Activated T-cell treated with anti-CD3 and anti-CD28 coated beads, Interleukin-2, amount 50 U/mL, for 72 hours (primary cell): ENCODE measurements around the gene FHOD3. TPM values are rescaled to one million over a fixed set of nuclear protein-coding genes. Genes with fewer than 3 reads are reported as not detected.

Source experiments
- ATAC-seq, 2 donors: fragments of 150-1000 bp; cut with Tn5 transposase; replicated peaks in 1 of 2; 2 replicates each; pipeline ENCODE4 v1.10.0; 2021; ENCODE audit warnings: moderate library complexity in 2 of 2, mild to moderate bottlenecking in 1 of 2
- DNase-seq, 2 donors: peaks; one replicate each; pipeline ENCODE4 v3.0.0; 2021 to 2022; ENCODE audit warnings: mixed read lengths in 1 of 2
- H3K27ac Mint-ChIP-seq: one replicate; pipeline ENCODE4 v1.8.0; 2022; ENCODE audit warnings: mild to moderate bottlenecking, moderate library complexity, mixed read lengths
- H3K27me3 Mint-ChIP-seq: one replicate; pipeline ENCODE4 v1.8.0; 2022; ENCODE audit warnings: low read depth, mixed read lengths
- H3K36me3 Mint-ChIP-seq, 2 donors: one replicate each; pipeline ENCODE4 v1.8.0; 2022; ENCODE audit warnings: mixed read lengths in 2 of 2, mild to moderate bottlenecking in 1 of 2; ENCODE audit not compliant: insufficient read depth in 2 of 2
- H3K4me1 Mint-ChIP-seq: one replicate; pipeline ENCODE4 v1.8.0; 2022; ENCODE audit warnings: low read depth, mixed read lengths
- H3K4me3 Mint-ChIP-seq, 2 donors: one replicate each; pipeline ENCODE4 v1.8.0; 2022; ENCODE audit warnings: mild to moderate bottlenecking in 2 of 2, mixed read lengths in 2 of 2, moderate library complexity in 2 of 2
- H3K9me3 Mint-ChIP-seq, 2 donors: one replicate each; pipeline ENCODE4 v1.8.0; 2022; ENCODE audit warnings: mixed read lengths in 2 of 2
- total RNA-seq, 2 donors: library from RNA; stranded (reverse); gene quantifications; one replicate each; pipeline ENCODE4 v1.2.3, GENCODE V29; 2022

Gene FHOD3
- total RNA-seq, 2 donors from 2014 or later = 0.28 TPM; not detected in 1

DNA sequence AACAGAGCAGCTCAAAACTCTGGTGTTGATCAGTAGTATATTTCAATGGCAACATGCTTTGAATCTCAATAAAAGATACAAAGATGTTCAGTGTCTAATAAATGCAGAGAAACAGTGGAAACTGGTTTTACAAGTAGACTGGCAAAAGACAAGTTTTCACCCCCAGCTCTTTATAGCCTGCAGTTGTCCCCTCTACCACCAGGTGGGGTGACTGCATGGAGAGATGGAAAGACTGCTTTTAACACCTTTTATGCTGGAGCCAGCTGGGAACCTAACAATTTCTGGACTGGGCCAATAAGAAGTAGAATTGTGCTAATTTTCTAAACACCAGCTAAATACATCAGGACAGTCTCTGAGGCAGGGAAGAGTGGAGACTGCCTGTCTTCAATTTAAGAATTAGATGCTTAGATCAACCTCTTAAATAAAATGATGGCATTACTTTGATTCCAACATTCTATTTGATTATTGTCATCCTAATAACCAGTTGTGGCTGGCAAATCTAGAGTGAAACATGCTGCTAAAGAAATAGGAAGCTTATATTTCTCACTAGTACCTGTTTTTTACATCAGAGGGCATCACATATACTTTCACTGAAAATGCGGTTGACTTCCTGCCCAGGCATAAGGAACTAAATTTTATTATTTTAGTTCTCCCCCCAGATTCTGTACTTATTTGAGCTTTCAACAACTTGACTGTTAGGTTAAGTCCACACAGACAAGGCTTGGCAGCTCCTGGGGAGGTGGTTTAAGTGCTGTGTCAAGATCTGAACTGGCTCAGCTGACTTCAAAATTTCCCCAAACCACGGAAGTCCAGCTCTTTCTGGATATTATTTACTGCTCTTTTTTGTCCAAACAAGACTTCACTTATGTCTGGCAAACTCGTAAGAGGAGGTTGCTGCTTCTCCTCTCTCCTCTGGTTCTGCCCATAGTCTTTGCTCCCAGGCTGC lies 390.8 kb downstream of the FHOD3 start:
- DNase-seq = peak; percentile 43 to 56
- Mint-ChIP-seq H3K27ac (no peak overlapping the region), H3K9me3 (peaks cover 3 to 5% of the 10 kb centered on the region in 2 donors), H3K4me1 (no peaks in the 10 kb centered on the region), H3K27me3 (peaks cover 13% of the 10 kb centered on the region), H3K4me3 (no peak overlapping the region), H3K36me3 (peaks cover 0 to 2% of the 10 kb centered on the region in 2 donors)
- ATAC-seq = no peak

DNA sequence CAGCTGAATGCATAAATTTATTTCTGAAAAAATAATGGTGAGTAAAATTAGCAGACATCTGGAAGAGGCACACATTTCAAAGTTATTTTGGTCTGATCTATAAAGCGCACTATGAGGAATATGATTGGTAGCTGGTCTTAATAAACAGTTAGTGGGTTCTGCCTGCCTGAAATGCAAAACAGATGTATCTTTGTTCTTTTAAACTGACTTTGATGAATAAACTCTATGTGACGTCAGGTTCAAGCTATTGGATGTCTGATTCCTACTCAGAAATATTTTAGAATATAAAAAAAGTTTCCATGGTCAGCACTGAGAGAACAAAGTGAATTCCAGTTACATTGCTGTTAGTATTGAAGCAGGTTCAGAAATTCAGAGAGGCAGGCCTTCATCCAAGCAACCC lies 394.9 kb downstream of the FHOD3 start:
- Mint-ChIP-seq H3K27me3 (peaks cover 11% of the 10 kb centered on the region), H3K27ac (no peak overlapping the region), H3K4me1 (no peaks in the 10 kb centered on the region), H3K36me3 (no peaks in the 10 kb centered on the region), H3K9me3 (no peaks in the 10 kb centered on the region), H3K4me3 (no peak overlapping the region)
- no peak for ATAC-seq
- DNase-seq = no peak

GRCh38 chr18:36692921-36693332 lies 395.4 kb downstream of the FHOD3 start:
- Mint-ChIP-seq H3K4me3 (no peak overlapping the region), H3K27ac (no peak overlapping the region), H3K9me3 (no peaks in the 10 kb centered on the region), H3K4me1 (no peaks in the 10 kb centered on the region), H3K36me3 (no peaks in the 10 kb centered on the region), H3K27me3 (peaks cover 11% of the 10 kb centered on the region)
- ATAC-seq = no peak
- DNase-seq = no peak

- Mint-ChIP-seq H3K4me1 (no peaks in the 10 kb centered on the region), H3K4me3 (no peak overlapping the region), H3K27me3 (peaks cover 20% of the 10 kb centered on the region)
Measured at GRCh38 chr18:36693931-36694620, 396.6 kb downstream of the FHOD3 start.

DNA sequence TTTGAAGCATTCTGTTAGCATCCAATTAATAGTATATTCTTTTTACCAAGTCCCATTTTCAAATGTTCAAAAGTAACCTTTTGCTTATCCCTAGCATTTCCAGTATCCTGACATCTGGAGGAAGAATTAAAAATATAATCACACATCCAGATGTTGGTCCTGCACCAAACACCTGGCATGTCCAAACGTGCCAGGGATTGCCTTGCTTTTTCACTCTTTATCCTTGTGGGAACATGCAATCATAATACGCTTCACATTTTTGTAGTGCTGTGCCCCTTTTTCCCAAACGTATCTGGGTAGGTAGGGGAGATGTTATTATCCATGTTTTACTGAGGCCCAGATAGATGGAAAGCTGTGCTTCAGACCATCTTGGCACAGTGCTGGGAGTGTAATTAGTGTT lies 398.3 kb downstream of the FHOD3 start:
- Mint-ChIP-seq H3K4me3 (no peak overlapping the region), H3K27me3 (peaks cover 30% of the 10 kb centered on the region), H3K36me3 (no peaks in the 10 kb centered on the region), H3K4me1 (no peaks in the 10 kb centered on the region), H3K27ac (no peak overlapping the region), H3K9me3 (no peaks in the 10 kb centered on the region)
- ATAC-seq (no peak), DNase-seq (no peak)

More at GRCh38 chr18:36693931-36694620, 396.6 kb downstream of the FHOD3 start:
- DNase-seq = no peak
- Mint-ChIP-seq H3K36me3 (no peaks in the 10 kb centered on the region), H3K27ac (no peak overlapping the region), H3K9me3 (no peaks in the 10 kb centered on the region)
- no peak for ATAC-seq

GRCh38 chr18:36697905-36698304 lies 400.4 kb downstream of the FHOD3 start:
- peaks cover 27% of the 10 kb centered on the region for H3K27me3 Mint-ChIP-seq
- H3K27ac Mint-ChIP-seq = no peak overlapping the region
- ATAC-seq (no peak), DNase-seq (no peak)
- H3K36me3 Mint-ChIP-seq = no peaks in the 10 kb centered on the region
- H3K4me3 Mint-ChIP-seq = no peak overlapping the region
- no peaks in the 10 kb centered on the region for H3K9me3 Mint-ChIP-seq
- no peaks in the 10 kb centered on the region for H3K4me1 Mint-ChIP-seq

DNA sequence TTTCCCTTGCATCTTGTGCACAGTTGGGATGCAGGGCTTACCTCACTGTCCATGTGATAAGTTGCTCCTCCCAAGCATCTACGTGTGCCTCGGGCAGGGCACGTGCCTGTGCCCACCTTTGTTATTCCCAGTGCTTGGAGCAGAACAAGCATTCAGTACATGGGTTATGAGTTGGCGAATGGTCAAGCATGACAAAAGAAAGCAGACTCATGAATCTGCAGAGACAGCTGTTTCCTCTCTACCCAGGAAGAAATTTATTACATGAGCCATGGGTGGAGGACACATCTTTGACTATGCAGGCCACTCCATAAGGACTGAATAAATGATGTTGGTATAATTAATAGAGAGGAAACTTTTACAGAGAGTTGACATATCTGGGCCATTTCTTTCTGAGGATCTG lies 403.4 kb downstream of the FHOD3 start:
- ATAC-seq = no peak
- no peak overlapping the region for H3K4me3 Mint-ChIP-seq
- H3K36me3 Mint-ChIP-seq = no peaks in the 10 kb centered on the region
- H3K4me1 Mint-ChIP-seq = no peaks in the 10 kb centered on the region
- no peak overlapping the region for H3K27ac Mint-ChIP-seq
- DNase-seq = no peak
- H3K27me3 Mint-ChIP-seq = peaks cover 24% of the 10 kb centered on the region
- H3K9me3 Mint-ChIP-seq = no peaks in the 10 kb centered on the region

DNA sequence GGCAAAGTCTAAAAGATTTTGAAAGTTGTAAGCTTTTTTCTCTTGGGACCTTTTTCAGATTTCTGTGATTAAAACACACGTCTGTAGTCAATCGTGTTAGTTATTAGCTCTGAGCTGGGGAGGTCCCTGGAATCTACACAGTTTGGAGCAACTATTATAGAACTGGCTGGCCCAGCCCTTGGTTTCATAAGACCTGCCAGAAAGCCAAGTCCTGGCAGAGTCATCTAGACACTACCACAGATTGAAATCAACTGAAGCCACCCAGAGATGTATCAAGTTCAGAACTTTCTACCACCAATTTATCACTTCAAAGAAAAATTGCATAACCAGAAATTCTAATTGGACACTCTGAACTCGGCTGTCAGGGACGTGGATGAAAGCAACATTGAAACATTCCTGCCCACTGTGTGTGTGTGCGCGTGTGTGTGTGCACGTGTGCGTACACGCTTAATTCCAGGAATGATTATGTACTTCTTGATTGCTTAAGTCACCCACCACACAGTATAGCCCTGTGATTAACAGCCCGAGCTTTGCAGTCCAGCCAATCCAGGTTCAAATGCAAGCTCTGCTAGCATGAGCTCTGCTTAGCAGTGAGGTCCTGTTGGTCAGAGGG lies 405.0 kb downstream of the FHOD3 start:
- peaks cover 24% of the 10 kb centered on the region for H3K27me3 Mint-ChIP-seq
- H3K4me1 Mint-ChIP-seq = no peaks in the 10 kb centered on the region
- ATAC-seq (no peak), DNase-seq (no peak)
- H3K9me3 Mint-ChIP-seq = no peaks in the 10 kb centered on the region
- no peaks in the 10 kb centered on the region for H3K36me3 Mint-ChIP-seq
- no peak overlapping the region for H3K27ac Mint-ChIP-seq
- H3K4me3 Mint-ChIP-seq = no peak overlapping the region

- Mint-ChIP-seq H3K27me3 (peaks cover 15% of the 10 kb centered on the region), H3K27ac (no peak overlapping the region), H3K36me3 (no peaks in the 10 kb centered on the region), H3K4me3 (no peak overlapping the region), H3K9me3 (no peaks in the 10 kb centered on the region), H3K4me1 (no peaks in the 10 kb centered on the region)
- ATAC-seq (no peak), DNase-seq (no peak)
Measured at GRCh38 chr18:36704156-36704555, 406.6 kb downstream of the FHOD3 start.

DNA sequence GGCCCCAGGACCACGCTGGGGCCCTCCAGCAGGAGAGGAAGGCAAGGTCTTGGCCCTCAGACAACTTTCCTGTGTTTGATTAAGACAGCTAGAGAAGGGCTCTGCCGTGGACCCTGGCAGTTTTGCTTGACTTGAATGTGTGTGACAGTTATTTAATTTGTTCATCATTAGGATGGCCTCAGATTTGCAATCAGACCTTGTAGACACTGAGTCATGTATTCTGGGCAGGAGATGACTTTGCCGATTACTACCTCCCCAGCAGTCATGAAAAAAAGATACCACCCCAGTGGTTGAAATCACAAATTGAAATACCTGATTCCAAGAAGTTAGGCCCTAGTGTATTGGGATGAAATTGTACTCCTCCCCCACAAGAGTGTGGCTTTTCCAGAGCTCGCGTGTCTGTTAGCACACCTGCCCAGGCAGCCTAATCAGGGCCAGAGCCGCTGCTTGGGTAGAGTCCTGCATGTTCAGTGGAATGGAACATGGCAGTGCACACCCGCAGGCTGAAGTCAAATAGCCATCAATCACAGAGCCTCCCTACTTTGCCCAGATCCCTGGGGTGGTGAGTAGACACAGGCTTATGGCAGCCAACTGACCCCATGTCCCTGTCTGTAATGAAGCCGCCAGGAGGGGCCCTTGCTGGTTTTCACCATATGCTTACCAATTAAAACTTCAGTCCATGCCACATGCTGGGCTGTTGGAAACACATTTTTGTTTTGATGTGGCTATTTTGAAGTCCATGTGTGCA lies 408.8 kb downstream of the FHOD3 start:
- H3K4me1 Mint-ChIP-seq = no peaks in the 10 kb centered on the region
- ATAC-seq (no peak), DNase-seq (no peak)
- H3K27me3 Mint-ChIP-seq = peaks cover 6% of the 10 kb centered on the region
- no peak overlapping the region for H3K4me3 Mint-ChIP-seq
- H3K36me3 Mint-ChIP-seq = no peaks in the 10 kb centered on the region
- no peaks in the 10 kb centered on the region for H3K9me3 Mint-ChIP-seq
- H3K27ac Mint-ChIP-seq = no peak overlapping the region

DNA sequence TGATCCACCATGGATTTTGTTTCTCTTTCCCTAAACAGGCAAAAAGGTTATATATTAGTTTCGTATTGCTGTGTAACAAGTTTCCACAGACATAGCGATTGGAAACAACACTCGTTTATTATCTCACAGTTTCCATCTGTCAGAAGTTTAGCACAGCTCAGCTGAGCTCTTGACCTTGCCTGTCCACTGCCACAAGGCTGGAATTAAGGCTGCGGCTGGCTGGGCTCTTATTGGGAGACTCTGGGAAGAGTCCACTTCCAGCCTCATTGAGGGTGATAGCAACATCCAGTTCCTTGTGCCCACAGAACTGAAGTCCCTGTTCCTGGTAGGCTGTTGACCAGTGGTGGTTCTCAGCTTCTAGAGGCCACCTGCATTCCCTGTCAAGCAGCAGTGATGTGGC lies 410.9 kb downstream of the FHOD3 start:
- H3K27me3 Mint-ChIP-seq = peaks cover 9% of the 10 kb centered on the region
- H3K27ac Mint-ChIP-seq = no peak overlapping the region
- ATAC-seq (no peak), DNase-seq (no peak)
- H3K9me3 Mint-ChIP-seq = no peaks in the 10 kb centered on the region
- no peaks in the 10 kb centered on the region for H3K4me1 Mint-ChIP-seq
- H3K36me3 Mint-ChIP-seq = no peaks in the 10 kb centered on the region
- H3K4me3 Mint-ChIP-seq = no peak overlapping the region

DNA sequence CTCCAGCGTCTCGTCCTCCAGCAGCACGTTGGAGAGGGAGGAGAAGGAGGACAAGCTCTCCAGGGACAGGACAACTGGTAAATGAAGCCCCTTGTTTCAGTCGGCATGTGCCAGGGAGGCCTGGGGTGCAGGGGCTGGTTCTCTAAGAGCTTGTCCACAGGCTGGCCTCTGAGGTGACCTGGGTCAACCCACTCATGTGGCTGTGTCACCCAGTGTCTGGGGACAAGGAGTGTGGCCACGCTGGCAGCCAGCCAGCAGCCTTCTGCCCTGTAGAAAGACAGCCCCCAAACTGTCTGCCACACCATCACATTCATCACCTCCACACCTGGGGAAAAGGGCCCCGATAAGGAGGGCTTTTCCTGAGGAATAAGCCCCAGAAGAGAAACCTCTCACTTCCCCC lies 411.8 kb downstream of the FHOD3 start:
- ATAC-seq (no peak), DNase-seq (no peak)
- Mint-ChIP-seq H3K36me3 (no peaks in the 10 kb centered on the region), H3K27me3 (peaks cover 15% of the 10 kb centered on the region), H3K4me1 (no peaks in the 10 kb centered on the region), H3K27ac (no peak overlapping the region), H3K4me3 (no peak overlapping the region), H3K9me3 (no peaks in the 10 kb centered on the region)
